Activated T-cell treated with anti-CD3 and anti-CD28 coated beads, Interleukin-2, amount 50 U/mL, for 72 hours (primary cell): Measurements from ENCODE around the gene ZNF761. TPM values are rescaled to one million over a fixed set of nuclear protein-coding genes. Genes with fewer than 3 reads are reported as not detected.
"Not testable (repeated sequence)": the region's sequence is repeated elsewhere in the genome, so short reads cannot be mapped to it uniquely, and the experiment has no call there.

Experiments
- ATAC-seq, 2 donors: fragments of 150-1000 bp; cut with Tn5 transposase; replicated peaks in 1 of 2; 2 replicates each; pipeline ENCODE4 v1.10.0; 2021; ENCODE audit warnings: moderate library complexity in 2 of 2, mild to moderate bottlenecking in 1 of 2
- DNase-seq, 2 donors: peaks; one replicate each; pipeline ENCODE4 v3.0.0; 2021 to 2022; ENCODE audit warnings: mixed read lengths in 1 of 2
- H3K27ac Mint-ChIP-seq: one replicate; pipeline ENCODE4 v1.8.0; 2022; ENCODE audit warnings: mild to moderate bottlenecking, moderate library complexity, mixed read lengths
- H3K27me3 Mint-ChIP-seq: one replicate; pipeline ENCODE4 v1.8.0; 2022; ENCODE audit warnings: low read depth, mixed read lengths
- H3K36me3 Mint-ChIP-seq, 2 donors: one replicate each; pipeline ENCODE4 v1.8.0; 2022; ENCODE audit warnings: mixed read lengths in 2 of 2, mild to moderate bottlenecking in 1 of 2; ENCODE audit not compliant: insufficient read depth in 2 of 2
- H3K4me1 Mint-ChIP-seq: one replicate; pipeline ENCODE4 v1.8.0; 2022; ENCODE audit warnings: low read depth, mixed read lengths
- H3K4me3 Mint-ChIP-seq, 2 donors: one replicate each; pipeline ENCODE4 v1.8.0; 2022; ENCODE audit warnings: mild to moderate bottlenecking in 2 of 2, mixed read lengths in 2 of 2, moderate library complexity in 2 of 2
- H3K9me3 Mint-ChIP-seq, 2 donors: one replicate each; pipeline ENCODE4 v1.8.0; 2022; ENCODE audit warnings: mixed read lengths in 2 of 2
- total RNA-seq, 2 donors: library from RNA; stranded (reverse); gene quantifications; one replicate each; pipeline ENCODE4 v1.2.3, GENCODE V29; 2022

ZNF761 gene
- total RNA-seq, 2 donors from 2014 or later: 16.1 to 21.0 TPM

DNA sequence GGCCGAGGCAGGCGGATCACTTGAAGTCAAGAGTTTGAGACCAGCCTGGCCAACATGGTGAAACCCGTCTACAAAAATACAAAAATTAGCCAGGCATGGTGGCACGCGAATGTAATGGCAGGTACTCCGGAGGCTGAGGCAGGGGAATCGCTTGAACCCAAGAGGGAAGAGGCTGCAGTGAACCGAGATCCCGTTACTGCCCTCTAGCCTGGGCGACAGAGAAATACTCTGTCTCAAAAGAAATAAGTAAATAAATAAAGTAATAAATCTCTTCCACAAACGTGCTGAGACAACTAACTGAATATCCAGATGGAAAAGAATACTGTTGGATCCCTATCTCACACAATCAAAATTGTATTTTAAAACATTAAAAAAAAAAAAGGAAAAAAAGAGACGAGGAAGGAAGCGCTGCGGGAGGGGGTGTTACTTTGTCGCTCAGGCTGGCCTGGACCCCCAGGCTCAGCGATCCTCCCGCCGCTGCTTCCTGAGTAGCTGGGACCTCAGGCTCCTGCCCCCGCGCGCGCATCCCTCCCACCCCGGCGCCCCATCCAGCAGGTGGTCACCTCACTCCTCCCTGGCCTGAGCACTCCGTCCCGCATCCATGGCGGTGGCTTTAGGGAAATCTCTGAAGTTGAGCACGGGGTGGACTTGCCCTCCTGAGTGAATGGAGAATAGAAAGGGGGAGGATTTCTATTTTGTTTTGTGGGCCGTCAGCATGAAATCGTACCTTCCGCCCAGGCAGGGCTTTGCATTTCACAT lies 35.1 kb downstream of the ZNF761 start:
- ATAC-seq: peak in 1 of 2 donors; percentile 36
- peak overlapping the region; percentile 76 to 86 for H3K4me3 Mint-ChIP-seq
- H3K36me3 Mint-ChIP-seq: peaks cover 17 to 30% of the 10 kb centered on the region in 2 donors
- H3K27ac Mint-ChIP-seq: no peak overlapping the region
- peaks cover 12% of the 10 kb centered on the region in 2 donors for H3K9me3 Mint-ChIP-seq
- DNase-seq: no peak
- H3K4me1 Mint-ChIP-seq: peaks cover 31% of the 10 kb centered on the region
- H3K27me3 Mint-ChIP-seq: peaks cover 12% of the 10 kb centered on the region

GRCh38 chr19:53467485-53468262 lies 35.9 kb downstream of the ZNF761 start, which contains the start of gene ZNF813:
Gene ZNF813, plus strand, starts transcription at chr19:53467733. Its CDS starts 16,090 bp downstream, at chr19:53483823.
- peak within 1 kb of the TSS; percentile 76 to 86 for H3K4me3 Mint-ChIP-seq
- peaks cover 13% of the 10 kb centered on the region in 2 donors for H3K9me3 Mint-ChIP-seq
- peak within 1 kb of the TSS; percentile 80 for H3K27ac Mint-ChIP-seq
- peak; percentile 94 for DNase-seq
- H3K27me3 Mint-ChIP-seq: peaks cover 12% of the 10 kb centered on the region
- peaks cover 19 to 37% of the 10 kb centered on the region in 2 donors for H3K36me3 Mint-ChIP-seq
- H3K4me1 Mint-ChIP-seq: peaks cover 34% of the 10 kb centered on the region
- ATAC-seq: peak; percentile 98

DNA sequence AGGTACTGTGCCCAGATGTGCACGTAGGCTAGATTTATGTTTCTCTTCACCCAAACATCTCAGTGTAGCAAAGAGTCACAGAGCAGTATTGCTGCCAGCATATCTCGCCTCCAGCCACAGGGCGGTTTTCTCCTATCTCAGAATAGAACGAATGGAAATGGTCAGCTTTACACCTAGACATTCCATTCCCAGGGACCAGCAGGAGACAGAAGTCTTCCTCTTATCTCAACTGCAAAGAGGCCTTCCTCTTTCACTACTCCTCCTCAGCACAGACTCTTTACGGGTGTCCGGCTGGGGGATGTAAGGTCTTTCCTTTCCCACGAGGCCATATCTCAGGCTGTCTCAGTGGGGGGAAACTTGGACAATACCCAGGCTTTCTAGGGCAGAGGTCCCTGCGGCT lies 36.8 kb downstream of the ZNF761 start:
- H3K9me3 Mint-ChIP-seq, DNase-seq, H3K27me3 Mint-ChIP-seq, ATAC-seq: not testable (repeated sequence)
- H3K4me3 Mint-ChIP-seq: peak overlapping the region; percentile 76 to 86
- H3K4me1 Mint-ChIP-seq: peaks cover 34% of the 10 kb centered on the region
- peaks cover 14 to 34% of the 10 kb centered on the region in 2 donors for H3K36me3 Mint-ChIP-seq
- H3K27ac Mint-ChIP-seq: peak overlapping the region; percentile 1

GRCh38 chr19:53471916-53472315 lies 40.1 kb downstream of the ZNF761 start:
- peaks cover 26% of the 10 kb centered on the region for H3K4me1 Mint-ChIP-seq
- DNase-seq (no peak), ATAC-seq (no peak)
- H3K27ac Mint-ChIP-seq: no peak overlapping the region
- H3K4me3 Mint-ChIP-seq: no peak overlapping the region
- H3K36me3 Mint-ChIP-seq: peaks cover 19 to 41% of the 10 kb centered on the region in 2 donors
- peaks cover 7 to 9% of the 10 kb centered on the region in 2 donors for H3K9me3 Mint-ChIP-seq
- H3K27me3 Mint-ChIP-seq: no peaks in the 10 kb centered on the region

- H3K4me1 Mint-ChIP-seq, ATAC-seq: not testable (repeated sequence)
- peaks cover 11 to 12% of the 10 kb centered on the region in 2 donors for H3K9me3 Mint-ChIP-seq
Observed at GRCh38 chr19:53474832-53475231, 43.0 kb downstream of the ZNF761 start.

GRCh38 chr19:53475470-53475869 lies 43.7 kb downstream of the ZNF761 start:
- H3K27me3 Mint-ChIP-seq, H3K27ac Mint-ChIP-seq, H3K4me1 Mint-ChIP-seq, DNase-seq, H3K4me3 Mint-ChIP-seq: not testable (repeated sequence)
- peaks cover 9 to 11% of the 10 kb centered on the region in 2 donors for H3K9me3 Mint-ChIP-seq
- H3K36me3 Mint-ChIP-seq: peaks cover 28 to 62% of the 10 kb centered on the region in 2 donors
- ATAC-seq: peak in 1 of 2 donors; percentile 43

More at GRCh38 chr19:53474832-53475231, 43.0 kb downstream of the ZNF761 start:
- not testable (repeated sequence) for DNase-seq, H3K27me3 Mint-ChIP-seq, H3K4me3 Mint-ChIP-seq, H3K27ac Mint-ChIP-seq
- H3K36me3 Mint-ChIP-seq: peaks cover 27 to 58% of the 10 kb centered on the region in 2 donors

DNA sequence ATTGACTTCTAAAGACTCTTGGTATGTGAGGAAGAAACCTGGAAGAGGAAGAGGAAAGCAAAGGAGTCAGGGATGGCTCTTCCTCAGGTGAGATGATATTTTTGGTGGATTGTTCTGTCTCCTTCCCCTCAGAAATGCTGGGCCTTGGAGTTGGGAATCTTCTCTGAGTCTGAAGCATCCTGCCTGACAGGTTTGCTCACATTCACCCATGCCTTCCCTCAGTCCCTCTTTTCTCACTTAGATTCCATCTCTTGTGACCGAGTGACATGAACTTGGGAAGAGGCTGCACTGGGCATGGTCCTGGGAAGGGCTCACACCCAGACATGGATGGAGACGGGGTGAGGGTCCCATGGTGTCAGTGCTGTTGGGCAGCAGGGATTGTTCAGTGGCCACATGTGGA lies 52.0 kb downstream of the ZNF761 start:
- H3K4me1 Mint-ChIP-seq, H3K27ac Mint-ChIP-seq, H3K27me3 Mint-ChIP-seq, ATAC-seq, H3K4me3 Mint-ChIP-seq, DNase-seq: not testable (repeated sequence)
- H3K9me3 Mint-ChIP-seq: peaks cover 11 to 23% of the 10 kb centered on the region in 2 donors
- H3K36me3 Mint-ChIP-seq: peaks cover 46 to 78% of the 10 kb centered on the region in 2 donors

- Mint-ChIP-seq H3K36me3 (peaks cover 44 to 76% of the 10 kb centered on the region in 2 donors), H3K27ac (no peak overlapping the region), H3K4me1 (no peaks in the 10 kb centered on the region), H3K27me3 (no peaks in the 10 kb centered on the region), H3K9me3 (peaks cover 9 to 20% of the 10 kb centered on the region in 2 donors), H3K4me3 (no peak overlapping the region)
- DNase-seq (no peak), ATAC-seq (no peak)
Observed at GRCh38 chr19:53485046-53486004, 53.5 kb downstream of the ZNF761 start.

DNA sequence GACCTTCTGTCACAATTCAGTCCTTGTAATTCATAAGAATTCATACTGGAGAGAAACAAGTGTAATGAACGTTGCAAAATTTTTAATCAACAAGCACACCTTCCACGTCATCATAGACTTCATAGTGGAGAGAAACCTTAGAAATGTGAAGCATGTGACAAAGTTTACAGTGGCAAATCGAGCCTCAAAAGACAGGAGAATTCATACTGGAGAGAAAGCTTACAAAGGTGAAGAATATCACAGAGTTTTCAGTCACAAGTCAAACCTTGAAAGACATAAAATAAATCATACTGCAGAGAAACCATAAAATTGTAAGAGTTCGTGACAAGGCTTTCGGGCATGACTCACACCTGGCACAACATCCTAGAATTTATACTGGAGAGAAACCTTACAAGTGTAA lies 60.4 kb downstream of the ZNF761 start:
- no peak for ATAC-seq
- Mint-ChIP-seq H3K27me3 (no peaks in the 10 kb centered on the region), H3K36me3 (peaks cover 58 to 72% of the 10 kb centered on the region in 2 donors), H3K9me3 (peaks cover 21 to 37% of the 10 kb centered on the region in 2 donors), H3K4me1 (no peaks in the 10 kb centered on the region), H3K27ac (peak overlapping the region; percentile 52), H3K4me3 (no peak overlapping the region)
- no peak for DNase-seq

DNA sequence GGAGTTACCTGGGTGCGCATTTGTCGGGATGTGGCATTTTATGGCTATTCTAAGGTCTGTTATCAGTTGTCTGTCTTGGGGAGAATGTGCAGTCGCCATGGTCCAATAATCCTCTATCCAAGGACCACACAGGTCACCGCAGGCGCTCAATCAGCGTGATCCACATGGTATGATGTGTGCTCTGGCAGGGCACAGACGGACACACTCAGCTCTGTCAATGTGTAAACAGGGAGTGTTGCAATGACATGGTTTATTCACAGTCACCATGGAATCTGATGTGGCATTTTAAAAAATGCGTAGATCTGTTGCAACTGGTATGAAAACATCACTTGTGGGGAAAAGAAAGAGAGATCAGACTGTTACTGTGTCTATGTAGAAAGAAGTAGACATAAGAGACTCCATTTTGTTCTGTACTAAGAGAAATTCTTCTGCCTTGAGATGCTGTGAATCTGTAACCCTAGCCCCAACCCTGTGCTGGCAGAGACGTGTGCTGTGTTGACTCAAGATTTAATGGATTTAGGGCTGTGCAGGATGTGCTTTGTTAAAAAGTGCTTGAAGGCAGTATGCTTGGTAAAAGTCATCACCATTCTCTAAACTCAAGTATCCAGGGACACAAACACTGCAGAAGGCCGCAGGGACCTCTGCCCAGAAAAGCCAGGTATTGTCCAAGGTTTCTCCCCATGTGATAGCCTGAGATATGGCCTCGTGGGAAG lies 65.7 kb downstream of the ZNF761 start:
- not testable (repeated sequence) for ATAC-seq, H3K4me1 Mint-ChIP-seq, DNase-seq, H3K4me3 Mint-ChIP-seq, H3K27ac Mint-ChIP-seq, H3K27me3 Mint-ChIP-seq
- H3K9me3 Mint-ChIP-seq: peaks cover 14 to 25% of the 10 kb centered on the region in 2 donors
- peaks cover 28 to 31% of the 10 kb centered on the region in 2 donors for H3K36me3 Mint-ChIP-seq

DNA sequence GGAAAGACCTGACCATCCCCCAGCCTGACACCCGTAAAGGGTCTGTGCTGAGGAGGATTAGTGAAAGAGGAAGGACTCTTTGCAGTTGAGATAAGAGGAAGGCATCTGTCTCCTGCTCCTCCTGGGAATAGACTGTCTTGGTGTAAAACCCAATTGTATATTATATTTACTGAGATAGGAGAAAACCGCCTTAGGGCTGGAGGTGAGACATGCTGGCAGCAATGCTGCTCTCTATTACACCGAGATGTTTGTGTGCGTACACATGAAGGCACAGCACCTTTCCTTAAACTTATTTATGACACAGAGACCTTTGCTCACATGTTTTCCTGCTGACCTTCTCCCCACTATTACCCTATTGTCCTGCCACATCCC lies 66.2 kb downstream of the ZNF761 start:
- Mint-ChIP-seq H3K9me3 (peaks cover 13 to 20% of the 10 kb centered on the region in 2 donors), H3K36me3 (peaks cover 23 to 25% of the 10 kb centered on the region in 2 donors)
- not testable (repeated sequence) for DNase-seq, ATAC-seq, H3K4me3 Mint-ChIP-seq, H3K4me1 Mint-ChIP-seq, H3K27ac Mint-ChIP-seq, H3K27me3 Mint-ChIP-seq

DNA sequence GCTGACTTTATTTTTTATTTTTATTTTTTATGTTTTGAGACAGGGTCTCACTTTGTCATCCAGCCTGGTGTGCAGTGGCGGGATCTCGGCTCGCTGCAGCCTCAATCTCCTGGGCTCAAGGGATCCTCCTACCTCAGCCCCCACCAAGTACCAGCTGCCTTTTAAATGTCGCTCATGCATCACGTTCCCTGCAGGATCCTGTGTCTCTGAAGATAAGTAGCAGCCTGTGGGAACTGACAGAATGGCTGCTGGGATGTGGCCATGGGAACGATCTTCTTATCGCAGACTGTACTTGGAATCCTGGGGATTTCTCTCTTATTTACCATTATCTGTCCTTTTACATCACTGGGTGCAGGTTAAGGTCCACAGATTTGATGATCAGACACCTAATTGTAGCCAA lies 71.4 kb downstream of the ZNF761 start:
- not testable (repeated sequence) for H3K4me3 Mint-ChIP-seq, H3K9me3 Mint-ChIP-seq

More for the DNA sequence above, 71.4 kb downstream of the ZNF761 start:
- H3K27me3 Mint-ChIP-seq, DNase-seq, ATAC-seq, H3K27ac Mint-ChIP-seq, H3K36me3 Mint-ChIP-seq, H3K4me1 Mint-ChIP-seq: not testable (repeated sequence)
